HEK293 (cell line): ENCODE results near the gene GATA1.

Experiments used
- EGR2 ChIP-seq: fragments of 450-650 bp; formaldehyde crosslinking; IDR thresholded peaks from 2 replicates; pipeline ENCODE4 v1.5.1; 2016; ENCODE audit warnings: low read depth, missing biosample characterization, missing genetic modification characterization
- KLF8 ChIP-seq: fragments of 450-650 bp; formaldehyde crosslinking; IDR thresholded peaks from 2 replicates; pipeline ENCODE4 v1.5.1; 2016; ENCODE audit warnings: missing biosample characterization, missing genetic modification characterization
- MYNN ChIP-seq: fragments of 450-650 bp; formaldehyde crosslinking; IDR thresholded peaks from 2 replicates; pipeline ENCODE4 v1.5.1; 2016; ENCODE audit warnings: missing biosample characterization, missing genetic modification characterization, borderline replicate concordance
- YY2 ChIP-seq: fragments of 450-650 bp; formaldehyde crosslinking; IDR thresholded peaks from 2 replicates; pipeline ENCODE4 v1.5.1; 2016; ENCODE audit warnings: missing biosample characterization, missing genetic modification characterization
- ZFP41 ChIP-seq: fragments of 450-650 bp; formaldehyde crosslinking; IDR thresholded peaks from 2 replicates; pipeline ENCODE4 v1.5.1; 2016; ENCODE audit warnings: missing biosample characterization, missing genetic modification characterization, borderline replicate concordance
- ZIC2 ChIP-seq: fragments of 450-650 bp; formaldehyde crosslinking; IDR thresholded peaks from 2 replicates; pipeline ENCODE4 v1.5.1; 2016; ENCODE audit warnings: missing biosample characterization, missing genetic modification characterization
- ZNF114 ChIP-seq: fragments of 450-650 bp; formaldehyde crosslinking; IDR thresholded peaks from 2 replicates; pipeline ENCODE4 v1.5.0; 2017; ENCODE audit warnings: missing biosample characterization, missing genetic modification characterization
- ZNF302 ChIP-seq: fragments of 450-650 bp; formaldehyde crosslinking; IDR thresholded peaks from 2 replicates; pipeline ENCODE4 v1.5.1; 2016; ENCODE audit warnings: missing biosample characterization, missing genetic modification characterization, low read depth
- ZNF335 ChIP-seq: fragments of 450-650 bp; formaldehyde crosslinking; conservative IDR thresholded peaks from 2 replicates; pipeline ENCODE4 v1.5.1; 2016; ENCODE audit warnings: missing biosample characterization, missing genetic modification characterization
- ZNF366 ChIP-seq: fragments of 450-650 bp; formaldehyde crosslinking; conservative IDR thresholded peaks from 2 replicates; pipeline ENCODE4 v1.5.1; 2016; ENCODE audit warnings: missing biosample characterization, missing genetic modification characterization
- ZNF404 ChIP-seq: fragments of 450-650 bp; formaldehyde crosslinking; IDR thresholded peaks from 2 replicates; pipeline ENCODE4 v1.5.1; 2017; ENCODE audit warnings: missing biosample characterization, missing genetic modification characterization
- ZNF544 ChIP-seq: fragments of 450-650 bp; formaldehyde crosslinking; IDR thresholded peaks from 2 replicates; pipeline ENCODE4 v1.5.0; 2017; ENCODE audit warnings: missing biosample characterization, missing genetic modification characterization
- ZNF549 ChIP-seq: fragments of 450-650 bp; IDR thresholded peaks from 2 replicates; pipeline ENCODE4 v1.5.1; 2018; ENCODE audit warnings: missing biosample characterization, missing genetic modification characterization, mild to moderate bottlenecking, inconsistent platforms, moderate library complexity
- ZNF626 ChIP-seq: fragments of 450-650 bp; sonication (Bioruptor Pico); formaldehyde crosslinking; IDR thresholded peaks from 2 replicates; pipeline ENCODE4 v1.5.1; 2018; ENCODE audit warnings: missing biosample characterization, missing genetic modification characterization, inconsistent platforms
- ZNF747 ChIP-seq: fragments of 450-650 bp; formaldehyde crosslinking; IDR thresholded peaks from 2 replicates; pipeline ENCODE4 v1.5.1; 2016; ENCODE audit warnings: missing biosample characterization, missing genetic modification characterization
- TF ChIP-seq, protein P1 (sequence below): fragments of 450-650 bp; formaldehyde crosslinking; IDR thresholded peaks from 2 replicates; pipeline ENCODE4 v1.5.1; 2017; ENCODE audit warnings: missing biosample characterization, missing genetic modification characterization
- TF ChIP-seq, protein P2 (sequence below): fragments of 450-650 bp; formaldehyde crosslinking; IDR thresholded peaks from 2 replicates; pipeline ENCODE4 v1.5.0; 2017; ENCODE audit warnings: missing biosample characterization, missing genetic modification characterization, borderline replicate concordance
- TF ChIP-seq, protein P3 (sequence below): fragments of 450-650 bp; formaldehyde crosslinking; IDR thresholded peaks from 2 replicates; pipeline ENCODE4 v1.5.1; 2016; ENCODE audit warnings: missing biosample characterization, missing genetic modification characterization
- TF ChIP-seq, protein P4 (sequence below): fragments of 450-650 bp; formaldehyde crosslinking; IDR thresholded peaks from 2 replicates; pipeline ENCODE4 v1.5.1; 2016; ENCODE audit warnings: missing biosample characterization, missing genetic modification characterization
- TF ChIP-seq, protein P5 (sequence below): fragments of 450-650 bp; formaldehyde crosslinking; IDR thresholded peaks from 2 replicates; pipeline ENCODE4 v1.5.1; 2016; ENCODE audit warnings: missing biosample characterization, missing genetic modification characterization, borderline replicate concordance
- TF ChIP-seq, protein P6 (sequence below): fragments of 450-650 bp; formaldehyde crosslinking; IDR thresholded peaks from 2 replicates; pipeline ENCODE4 v1.5.1; 2016; ENCODE audit warnings: missing biosample characterization, missing genetic modification characterization
- TF ChIP-seq, protein P7 (sequence below): fragments of 450-650 bp; formaldehyde crosslinking; conservative IDR thresholded peaks from 2 replicates; pipeline ENCODE4 v1.5.1; 2016; ENCODE audit warnings: low read depth, missing biosample characterization, missing genetic modification characterization

The GATA1 gene

DNA sequence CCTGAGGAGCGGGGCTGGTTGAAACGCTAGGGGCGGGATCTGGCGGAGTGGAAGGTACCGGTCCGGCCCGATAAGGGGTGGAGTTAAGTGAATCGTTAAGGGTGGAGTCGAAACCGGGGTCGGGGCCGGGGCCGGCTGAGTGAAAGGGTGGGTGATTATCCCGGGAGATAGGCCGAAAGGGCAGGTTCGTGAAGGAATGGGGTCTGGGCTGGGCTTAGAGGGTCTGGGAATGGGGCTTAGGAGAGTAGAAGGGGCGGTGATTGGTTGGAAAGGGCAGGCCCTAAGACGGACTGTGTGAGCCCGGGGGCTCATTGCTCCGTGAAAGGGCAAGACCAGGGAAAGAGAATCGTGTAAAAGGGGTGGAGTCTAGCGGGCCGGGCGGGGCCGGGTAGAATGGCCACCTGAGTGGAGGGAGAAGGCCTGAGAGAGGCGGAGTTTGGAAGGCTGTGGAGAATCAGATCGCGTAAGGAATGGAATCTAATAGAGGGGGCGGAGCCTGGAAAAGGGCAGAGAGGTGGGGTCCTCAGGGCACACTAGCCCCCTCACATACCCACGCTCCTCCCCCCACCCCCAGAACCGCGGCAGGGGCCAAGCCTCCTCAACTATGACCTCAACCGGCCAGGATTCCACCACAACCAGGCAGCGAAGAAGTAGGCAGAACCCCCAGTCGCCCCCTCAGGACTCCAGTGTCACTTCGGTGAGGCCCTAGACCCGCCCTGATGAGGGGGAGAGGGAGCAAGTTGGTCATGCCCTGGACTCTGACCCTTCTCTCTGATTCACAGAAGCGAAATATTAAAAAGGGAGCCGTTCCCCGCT is 15.9 kb downstream of the GATA1 start (continued):
- TF ChIP-seq ZNF626 (tag by site-specific recombination) (no peak), ZNF544 (tag by site-specific recombination) (no peak), MYNN (tag by site-specific recombination) (no peak), ZNF747 (no peak), ZNF114 (no peak), ZNF404 (tag by site-specific recombination) (no peak), ZNF366 (tag by site-specific recombination) (0 out of 2 replicates have a peak, but pooled peaks have one; percentile 22), EGR2 (tag by site-specific recombination) (peak; percentile 81), ZFP41 (tag by site-specific recombination) (no peak), YY2 (tag by site-specific recombination) (no peak), KLF8 (tag by site-specific recombination) (peak; percentile 44), ZNF549 (tag by site-specific recombination) (no peak), ZNF335 (tag by site-specific recombination) (peak; percentile 89), ZIC2 (tag by site-specific recombination) (no peak), ZNF302 (no peak)
- TF ChIP-seq, protein P1, sequence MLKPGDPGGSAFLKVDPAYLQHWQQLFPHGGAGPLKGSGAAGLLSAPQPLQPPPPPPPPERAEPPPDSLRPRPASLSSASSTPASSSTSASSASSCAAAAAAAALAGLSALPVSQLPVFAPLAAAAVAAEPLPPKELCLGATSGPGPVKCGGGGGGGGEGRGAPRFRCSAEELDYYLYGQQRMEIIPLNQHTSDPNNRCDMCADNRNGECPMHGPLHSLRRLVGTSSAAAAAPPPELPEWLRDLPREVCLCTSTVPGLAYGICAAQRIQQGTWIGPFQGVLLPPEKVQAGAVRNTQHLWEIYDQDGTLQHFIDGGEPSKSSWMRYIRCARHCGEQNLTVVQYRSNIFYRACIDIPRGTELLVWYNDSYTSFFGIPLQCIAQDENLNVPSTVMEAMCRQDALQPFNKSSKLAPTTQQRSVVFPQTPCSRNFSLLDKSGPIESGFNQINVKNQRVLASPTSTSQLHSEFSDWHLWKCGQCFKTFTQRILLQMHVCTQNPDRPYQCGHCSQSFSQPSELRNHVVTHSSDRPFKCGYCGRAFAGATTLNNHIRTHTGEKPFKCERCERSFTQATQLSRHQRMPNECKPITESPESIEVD (tag by site-specific recombination) = no peak
- TF ChIP-seq, protein P2, sequence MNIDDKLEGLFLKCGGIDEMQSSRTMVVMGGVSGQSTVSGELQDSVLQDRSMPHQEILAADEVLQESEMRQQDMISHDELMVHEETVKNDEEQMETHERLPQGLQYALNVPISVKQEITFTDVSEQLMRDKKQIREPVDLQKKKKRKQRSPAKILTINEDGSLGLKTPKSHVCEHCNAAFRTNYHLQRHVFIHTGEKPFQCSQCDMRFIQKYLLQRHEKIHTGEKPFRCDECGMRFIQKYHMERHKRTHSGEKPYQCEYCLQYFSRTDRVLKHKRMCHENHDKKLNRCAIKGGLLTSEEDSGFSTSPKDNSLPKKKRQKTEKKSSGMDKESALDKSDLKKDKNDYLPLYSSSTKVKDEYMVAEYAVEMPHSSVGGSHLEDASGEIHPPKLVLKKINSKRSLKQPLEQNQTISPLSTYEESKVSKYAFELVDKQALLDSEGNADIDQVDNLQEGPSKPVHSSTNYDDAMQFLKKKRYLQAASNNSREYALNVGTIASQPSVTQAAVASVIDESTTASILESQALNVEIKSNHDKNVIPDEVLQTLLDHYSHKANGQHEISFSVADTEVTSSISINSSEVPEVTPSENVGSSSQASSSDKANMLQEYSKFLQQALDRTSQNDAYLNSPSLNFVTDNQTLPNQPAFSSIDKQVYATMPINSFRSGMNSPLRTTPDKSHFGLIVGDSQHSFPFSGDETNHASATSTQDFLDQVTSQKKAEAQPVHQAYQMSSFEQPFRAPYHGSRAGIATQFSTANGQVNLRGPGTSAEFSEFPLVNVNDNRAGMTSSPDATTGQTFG = no peak
- TF ChIP-seq, protein P3, sequence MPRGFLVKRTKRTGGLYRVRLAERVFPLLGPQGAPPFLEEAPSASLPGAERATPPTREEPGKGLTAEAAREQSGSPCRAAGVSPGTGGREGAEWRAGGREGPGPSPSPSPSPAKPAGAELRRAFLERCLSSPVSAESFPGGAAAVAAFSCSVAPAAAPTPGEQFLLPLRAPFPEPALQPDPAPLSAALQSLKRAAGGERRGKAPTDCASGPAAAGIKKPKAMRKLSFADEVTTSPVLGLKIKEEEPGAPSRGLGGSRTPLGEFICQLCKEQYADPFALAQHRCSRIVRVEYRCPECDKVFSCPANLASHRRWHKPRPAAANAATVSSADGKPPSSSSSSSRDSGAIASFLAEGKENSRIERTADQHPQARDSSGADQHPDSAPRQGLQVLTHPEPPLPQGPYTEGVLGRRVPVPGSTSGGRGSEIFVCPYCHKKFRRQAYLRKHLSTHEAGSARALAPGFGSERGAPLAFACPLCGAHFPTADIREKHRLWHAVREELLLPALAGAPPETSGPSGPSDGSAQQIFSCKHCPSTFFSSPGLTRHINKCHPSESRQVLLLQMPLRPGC (tag by site-specific recombination) = no peak
- TF ChIP-seq, protein P4, sequence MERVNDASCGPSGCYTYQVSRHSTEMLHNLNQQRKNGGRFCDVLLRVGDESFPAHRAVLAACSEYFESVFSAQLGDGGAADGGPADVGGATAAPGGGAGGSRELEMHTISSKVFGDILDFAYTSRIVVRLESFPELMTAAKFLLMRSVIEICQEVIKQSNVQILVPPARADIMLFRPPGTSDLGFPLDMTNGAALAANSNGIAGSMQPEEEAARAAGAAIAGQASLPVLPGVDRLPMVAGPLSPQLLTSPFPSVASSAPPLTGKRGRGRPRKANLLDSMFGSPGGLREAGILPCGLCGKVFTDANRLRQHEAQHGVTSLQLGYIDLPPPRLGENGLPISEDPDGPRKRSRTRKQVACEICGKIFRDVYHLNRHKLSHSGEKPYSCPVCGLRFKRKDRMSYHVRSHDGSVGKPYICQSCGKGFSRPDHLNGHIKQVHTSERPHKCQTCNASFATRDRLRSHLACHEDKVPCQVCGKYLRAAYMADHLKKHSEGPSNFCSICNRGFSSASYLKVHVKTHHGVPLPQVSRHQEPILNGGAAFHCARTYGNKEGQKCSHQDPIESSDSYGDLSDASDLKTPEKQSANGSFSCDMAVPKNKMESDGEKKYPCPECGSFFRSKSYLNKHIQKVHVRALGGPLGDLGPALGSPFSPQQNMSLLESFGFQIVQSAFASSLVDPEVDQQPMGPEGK (tag by site-specific recombination) = peak; percentile 93
- TF ChIP-seq, protein P5, sequence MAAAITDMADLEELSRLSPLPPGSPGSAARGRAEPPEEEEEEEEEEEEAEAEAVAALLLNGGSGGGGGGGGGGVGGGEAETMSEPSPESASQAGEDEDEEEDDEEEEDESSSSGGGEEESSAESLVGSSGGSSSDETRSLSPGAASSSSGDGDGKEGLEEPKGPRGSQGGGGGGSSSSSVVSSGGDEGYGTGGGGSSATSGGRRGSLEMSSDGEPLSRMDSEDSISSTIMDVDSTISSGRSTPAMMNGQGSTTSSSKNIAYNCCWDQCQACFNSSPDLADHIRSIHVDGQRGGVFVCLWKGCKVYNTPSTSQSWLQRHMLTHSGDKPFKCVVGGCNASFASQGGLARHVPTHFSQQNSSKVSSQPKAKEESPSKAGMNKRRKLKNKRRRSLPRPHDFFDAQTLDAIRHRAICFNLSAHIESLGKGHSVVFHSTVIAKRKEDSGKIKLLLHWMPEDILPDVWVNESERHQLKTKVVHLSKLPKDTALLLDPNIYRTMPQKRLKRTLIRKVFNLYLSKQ (tag by site-specific recombination) = no peak
- TF ChIP-seq, protein P6, sequence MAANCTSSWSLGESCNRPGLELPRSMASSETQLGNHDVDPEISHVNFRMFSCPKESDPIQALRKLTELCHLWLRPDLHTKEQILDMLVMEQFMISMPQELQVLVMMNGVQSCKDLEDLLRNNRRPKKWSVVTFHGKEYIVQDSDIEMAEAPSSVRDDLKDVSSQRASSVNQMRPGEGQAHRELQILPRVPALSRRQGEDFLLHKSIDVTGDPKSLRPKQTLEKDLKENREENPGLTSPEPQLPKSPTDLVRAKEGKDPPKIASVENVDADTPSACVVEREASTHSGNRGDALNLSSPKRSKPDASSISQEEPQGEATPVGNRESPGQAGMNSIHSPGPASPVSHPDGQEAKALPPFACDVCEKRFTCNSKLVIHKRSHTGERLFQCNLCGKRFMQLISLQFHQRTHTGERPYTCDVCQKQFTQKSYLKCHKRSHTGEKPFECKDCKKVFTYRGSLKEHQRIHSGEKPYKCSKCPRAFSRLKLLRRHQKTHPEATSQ (tag by site-specific recombination) = no peak
- TF ChIP-seq, protein P7, sequence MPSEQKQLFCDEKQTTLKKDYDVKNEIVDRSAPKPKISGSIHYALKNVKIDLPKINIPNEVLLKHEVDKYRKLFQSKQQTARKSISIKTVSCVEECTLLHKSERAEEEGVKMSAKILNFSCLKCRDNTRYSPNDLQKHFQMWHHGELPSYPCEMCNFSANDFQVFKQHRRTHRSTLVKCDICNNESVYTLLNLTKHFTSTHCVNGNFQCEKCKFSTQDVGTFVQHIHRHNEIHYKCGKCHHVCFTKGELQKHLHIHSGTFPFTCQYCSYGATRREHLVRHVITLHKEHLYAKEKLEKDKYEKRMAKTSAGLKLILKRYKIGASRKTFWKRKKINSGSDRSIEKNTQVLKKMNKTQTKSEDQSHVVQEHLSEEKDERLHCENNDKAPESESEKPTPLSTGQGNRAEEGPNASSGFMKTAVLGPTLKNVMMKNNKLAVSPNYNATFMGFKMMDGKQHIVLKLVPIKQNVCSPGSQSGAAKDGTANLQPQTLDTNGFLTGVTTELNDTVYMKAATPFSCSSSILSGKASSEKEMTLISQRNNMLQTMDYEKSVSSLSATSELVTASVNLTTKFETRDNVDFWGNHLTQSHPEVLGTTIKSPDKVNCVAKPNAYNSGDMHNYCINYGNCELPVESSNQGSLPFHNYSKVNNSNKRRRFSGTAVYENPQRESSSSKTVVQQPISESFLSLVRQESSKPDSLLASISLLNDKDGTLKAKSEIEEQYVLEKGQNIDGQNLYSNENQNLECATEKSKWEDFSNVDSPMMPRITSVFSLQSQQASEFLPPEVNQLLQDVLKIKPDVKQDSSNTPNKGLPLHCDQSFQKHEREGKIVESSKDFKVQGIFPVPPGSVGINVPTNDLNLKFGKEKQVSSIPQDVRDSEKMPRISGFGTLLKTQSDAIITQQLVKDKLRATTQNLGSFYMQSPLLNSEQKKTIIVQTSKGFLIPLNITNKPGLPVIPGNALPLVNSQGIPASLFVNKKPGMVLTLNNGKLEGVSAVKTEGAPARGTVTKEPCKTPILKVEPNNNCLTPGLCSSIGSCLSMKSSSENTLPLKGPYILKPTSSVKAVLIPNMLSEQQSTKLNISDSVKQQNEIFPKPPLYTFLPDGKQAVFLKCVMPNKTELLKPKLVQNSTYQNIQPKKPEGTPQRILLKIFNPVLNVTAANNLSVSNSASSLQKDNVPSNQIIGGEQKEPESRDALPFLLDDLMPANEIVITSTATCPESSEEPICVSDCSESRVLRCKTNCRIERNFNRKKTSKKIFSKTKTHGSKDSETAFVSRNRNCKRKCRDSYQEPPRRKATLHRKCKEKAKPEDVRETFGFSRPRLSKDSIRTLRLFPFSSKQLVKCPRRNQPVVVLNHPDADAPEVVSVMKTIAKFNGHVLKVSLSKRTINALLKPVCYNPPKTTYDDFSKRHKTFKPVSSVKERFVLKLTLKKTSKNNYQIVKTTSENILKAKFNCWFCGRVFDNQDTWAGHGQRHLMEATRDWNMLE (tag by site-specific recombination) = no peak
